ENCODE results near the gene SYCN.
A peak's percentile ranks its signal among the peaks of the same experiment; 100 is the strongest.
"Not testable (repeated sequence)": the region's sequence is repeated elsewhere in the genome, so short reads cannot be mapped to it uniquely, and the experiment has no call there.

Gene SYCN, protein sequence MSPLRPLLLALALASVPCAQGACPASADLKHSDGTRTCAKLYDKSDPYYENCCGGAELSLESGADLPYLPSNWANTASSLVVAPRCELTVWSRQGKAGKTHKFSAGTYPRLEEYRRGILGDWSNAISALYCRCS

DNA sequence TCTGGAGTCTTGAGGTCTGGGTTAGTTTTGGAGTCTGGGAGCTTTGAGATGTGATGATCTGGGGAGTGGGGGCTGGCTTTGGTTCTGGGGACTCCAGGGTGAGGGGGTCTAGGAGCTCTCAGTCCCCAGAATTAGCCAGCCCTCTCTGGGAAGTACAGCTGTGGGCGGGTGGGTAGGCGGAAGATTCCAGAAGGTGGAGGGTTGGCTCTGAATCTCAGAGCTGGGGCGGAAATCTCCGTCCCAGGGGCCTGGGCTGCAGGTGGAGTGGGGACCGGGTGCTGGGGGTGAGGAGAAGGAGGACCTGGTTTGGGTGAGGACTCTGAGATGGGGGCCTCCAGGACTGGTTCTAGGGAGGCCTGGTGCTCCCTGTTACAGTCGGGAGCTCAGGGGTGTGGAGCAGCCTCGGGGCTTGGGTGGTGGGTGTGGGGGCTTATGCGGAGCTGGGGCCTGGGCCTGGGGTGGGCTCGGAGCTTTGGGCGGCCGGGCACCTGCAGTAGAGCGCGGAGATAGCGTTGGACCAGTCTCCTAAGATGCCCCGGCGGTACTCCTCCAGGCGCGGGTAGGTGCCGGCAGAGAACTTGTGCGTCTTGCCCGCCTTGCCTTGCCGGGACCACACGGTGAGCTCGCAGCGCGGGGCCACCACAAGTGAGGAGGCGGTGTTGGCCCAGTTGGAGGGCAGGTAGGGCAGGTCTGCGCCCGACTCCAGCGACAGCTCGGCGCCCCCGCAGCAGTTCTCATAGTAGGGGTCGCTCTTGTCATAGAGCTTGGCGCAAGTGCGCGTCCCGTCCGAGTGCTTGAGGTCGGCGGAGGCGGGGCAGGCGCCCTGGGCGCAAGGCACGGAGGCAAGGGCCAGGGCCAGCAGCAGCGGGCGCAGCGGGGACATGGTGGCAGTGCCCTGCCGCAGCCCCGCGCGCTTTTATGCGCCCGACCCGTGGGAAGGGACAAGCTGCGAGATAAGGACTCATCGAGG is at the start of gene SYCN:
SYCN (minus strand) TSS at position 892 of the 970 bp plus-strand sequence; CDS start at position 883, 9 bp downstream.
- DNase-seq (ENCODE audit: low spot score), result no peak

DNA sequence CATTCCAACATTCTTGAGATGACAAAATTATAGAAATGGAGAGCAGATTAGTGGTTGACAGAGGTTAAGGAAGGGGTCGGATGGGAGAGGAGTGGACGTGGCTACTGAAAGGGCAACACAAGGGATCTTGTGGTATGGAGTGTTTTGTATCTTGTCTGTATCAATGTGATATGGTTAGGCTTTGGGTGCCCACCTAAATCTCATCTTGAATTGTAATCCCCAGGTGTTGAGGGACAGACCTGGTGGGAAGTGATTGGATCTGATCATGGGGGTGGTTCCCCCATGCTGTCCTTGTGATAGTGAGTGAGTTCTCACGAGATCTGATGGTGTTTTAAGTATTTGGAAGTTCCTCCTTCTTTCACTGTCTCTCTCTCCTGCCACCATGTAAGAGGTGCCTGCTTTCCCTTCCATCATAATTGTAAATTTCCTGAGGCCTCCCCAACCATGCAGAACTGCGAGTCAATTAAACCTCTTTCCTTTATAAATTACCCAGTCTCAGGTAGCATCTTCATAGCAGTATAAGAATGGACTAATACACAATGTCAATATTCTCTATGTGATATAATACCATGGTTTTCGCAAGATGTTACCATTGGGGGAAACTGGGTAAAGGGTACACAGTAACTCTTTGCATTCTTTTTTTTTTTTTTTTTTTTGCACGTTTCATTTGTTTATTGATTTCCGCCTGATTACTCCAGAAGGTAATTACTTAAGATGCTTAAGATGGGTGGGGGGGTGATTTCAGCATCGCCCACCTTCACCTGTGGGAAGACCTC is 49.5 kb upstream of the SYCN start:
- no peak for DNase-seq (ENCODE audit: low spot score)

DNA sequence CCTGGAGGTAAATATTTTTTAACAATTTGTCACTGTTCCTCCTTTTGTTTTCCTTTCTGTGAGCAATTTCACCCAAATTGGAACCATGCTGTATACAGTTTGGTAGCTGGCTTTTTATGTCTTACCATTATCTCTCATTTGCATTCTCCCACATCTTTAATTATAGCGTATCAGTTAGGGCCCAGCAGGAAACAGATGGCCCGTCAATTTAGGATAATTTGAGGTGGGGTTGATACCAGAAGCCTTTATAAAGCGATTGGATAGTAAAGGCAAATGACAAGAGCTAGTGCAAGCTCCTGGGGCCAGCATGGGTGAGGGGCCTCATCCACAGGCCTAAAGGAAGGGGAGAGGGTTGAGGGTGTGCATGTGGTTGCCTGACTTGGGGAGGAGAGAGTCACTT is 48.4 kb upstream of the SYCN start:
- DNase-seq (ENCODE audit: low spot score), result no peak

DNA sequence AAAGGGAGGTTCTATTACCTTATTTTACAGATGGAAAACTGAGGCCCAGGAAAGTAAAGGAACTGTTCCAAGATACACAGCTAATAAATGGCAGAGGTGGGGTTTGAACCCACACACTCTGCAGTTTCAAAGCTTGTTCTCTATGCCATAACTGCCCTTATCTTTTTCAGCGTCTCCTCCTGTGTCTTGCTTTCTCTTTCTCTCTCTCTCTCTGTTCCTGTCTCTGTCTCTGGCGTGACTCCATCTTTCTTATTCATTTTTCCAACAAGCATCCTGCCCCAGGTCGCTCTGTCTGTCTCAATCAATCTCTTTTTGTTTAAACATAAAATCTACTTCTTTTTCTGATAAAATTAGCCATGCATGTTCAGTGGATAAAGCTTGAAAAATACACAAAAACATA is 47.8 kb upstream of the SYCN start:
- DNase-seq (ENCODE audit: low spot score), result no peak

DNA sequence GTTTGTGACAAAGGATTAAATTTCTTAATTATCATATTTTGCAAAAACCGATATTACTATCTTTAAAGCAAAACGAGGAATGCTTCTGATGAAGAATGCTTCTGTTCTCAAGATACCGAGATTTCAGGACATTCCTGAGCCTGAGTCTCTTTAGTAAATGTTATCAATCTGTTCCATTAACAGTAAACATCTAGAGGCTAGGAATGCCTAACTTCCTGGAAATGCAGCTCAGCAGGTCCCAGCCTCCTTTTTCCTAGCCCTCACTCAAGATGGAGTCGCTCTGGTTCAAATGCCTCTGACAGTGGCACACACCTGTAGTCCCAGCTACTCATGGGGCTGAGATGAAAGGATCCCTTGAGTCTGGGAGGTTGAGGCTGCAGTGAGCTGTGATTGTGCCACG is 47.0 kb upstream of the SYCN start:
- no peak for DNase-seq (ENCODE audit: low spot score)

DNA sequence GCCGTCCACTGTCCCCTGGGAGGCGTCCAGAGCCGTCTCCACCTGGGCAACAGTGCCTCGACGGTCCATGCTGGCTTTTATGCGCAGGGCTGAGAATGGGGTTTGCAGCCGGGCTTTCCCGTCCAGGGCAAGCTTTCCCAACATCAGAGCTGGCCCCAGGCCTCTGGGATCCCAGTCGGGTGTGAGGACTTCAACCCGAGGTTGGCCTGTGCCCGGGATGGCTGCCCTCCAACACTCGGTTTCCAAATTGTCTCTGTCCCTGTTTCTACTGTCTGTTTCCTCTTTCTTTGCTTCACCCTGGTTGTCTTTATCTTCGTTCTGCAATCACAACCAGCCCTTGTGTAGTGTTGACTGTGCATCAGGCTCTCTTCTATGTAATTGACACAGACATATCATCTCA is 44.7 kb upstream of the SYCN start, which contains the start of gene IFNL4:
IFNL4 (minus strand) TSS at position 51 of the 400 bp plus-strand sequence.
- DNase-seq (ENCODE audit: low spot score), result no peak

DNA sequence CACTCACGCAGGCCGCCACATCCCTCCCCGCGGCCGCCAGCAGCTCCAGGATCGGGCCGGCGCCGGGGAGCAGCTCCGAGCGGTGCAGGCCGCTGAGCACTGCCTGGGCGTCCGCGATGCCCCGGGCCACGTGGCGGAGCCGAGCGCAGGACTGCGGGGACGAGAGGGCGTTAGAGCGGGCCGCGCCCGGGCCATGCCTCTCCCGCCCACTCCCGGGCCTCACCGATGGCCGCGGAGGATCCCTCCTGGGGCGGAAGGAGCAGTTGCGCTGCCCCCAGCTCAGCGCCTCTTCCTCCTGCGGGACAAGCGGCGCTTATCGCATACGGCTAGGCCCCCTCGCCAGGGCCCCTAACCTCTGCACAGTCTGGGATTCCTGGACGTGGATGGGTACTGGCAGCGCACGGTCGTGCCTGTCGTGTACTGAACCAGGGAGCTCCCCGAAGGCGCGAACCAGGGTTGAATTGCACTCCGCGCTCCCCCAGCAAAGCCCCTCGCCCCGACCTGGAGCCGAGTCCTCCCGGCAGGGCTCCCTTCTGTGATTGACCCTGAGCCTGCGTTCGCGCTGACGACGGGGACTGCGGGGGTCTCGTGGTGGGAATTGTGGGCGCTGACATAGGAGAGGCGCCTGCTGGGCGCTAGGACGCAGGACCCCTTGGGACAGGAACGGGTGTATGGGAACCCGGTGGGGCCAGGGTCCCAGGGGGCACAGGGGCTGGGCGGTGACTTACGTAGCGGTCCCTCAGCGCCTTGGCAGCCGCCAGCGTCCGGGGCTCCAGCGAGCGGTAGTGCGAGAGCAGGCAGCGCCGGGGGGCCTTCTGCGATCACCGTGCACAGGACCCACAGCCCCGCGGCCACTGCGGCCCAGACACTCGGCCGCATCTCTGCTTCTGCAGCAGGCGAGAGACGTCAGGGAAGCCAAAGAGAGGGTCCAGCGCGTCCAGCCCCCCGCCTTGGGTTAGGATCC is 43.9 kb upstream of the SYCN start:
- DNase-seq (ENCODE audit: low spot score), result no peak

DNA sequence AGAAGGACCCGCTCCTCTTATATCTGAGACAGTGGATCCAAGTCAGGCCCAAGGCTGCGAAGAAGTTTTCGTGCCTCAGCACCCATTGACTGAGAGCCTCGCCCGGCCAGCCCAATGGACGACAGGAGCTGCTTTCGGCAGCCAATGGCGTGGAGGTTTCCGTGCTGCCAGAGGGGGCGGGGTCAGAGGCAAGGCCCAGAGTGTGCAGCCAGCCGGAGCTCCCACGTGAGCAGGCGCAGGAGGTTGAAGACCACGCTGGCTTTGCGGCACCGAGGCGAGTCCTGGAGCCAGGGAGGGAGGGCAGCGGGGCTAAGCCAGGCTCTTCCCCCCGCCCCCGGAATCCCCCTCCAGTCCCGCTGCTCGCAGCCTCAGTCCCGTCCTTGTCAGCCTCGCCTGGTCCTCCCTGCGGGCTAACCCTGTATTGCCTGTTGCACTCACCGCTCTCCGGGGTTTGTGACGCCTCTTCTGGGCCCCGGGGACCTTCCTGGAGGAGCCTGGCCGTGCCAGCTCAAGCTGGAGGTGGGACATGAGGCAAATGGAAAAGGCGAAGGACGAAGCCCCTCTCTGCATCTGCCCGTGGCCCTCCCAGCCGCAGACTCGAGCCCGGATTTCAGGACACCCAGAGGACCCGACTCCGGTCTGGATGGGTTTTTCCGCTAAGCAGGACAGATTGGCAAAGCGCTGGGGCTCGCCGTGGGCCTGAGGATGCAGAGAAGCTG is 43.0 kb upstream of the SYCN start:
- DNase-seq (ENCODE audit: low spot score), result peak; percentile 6

DNA sequence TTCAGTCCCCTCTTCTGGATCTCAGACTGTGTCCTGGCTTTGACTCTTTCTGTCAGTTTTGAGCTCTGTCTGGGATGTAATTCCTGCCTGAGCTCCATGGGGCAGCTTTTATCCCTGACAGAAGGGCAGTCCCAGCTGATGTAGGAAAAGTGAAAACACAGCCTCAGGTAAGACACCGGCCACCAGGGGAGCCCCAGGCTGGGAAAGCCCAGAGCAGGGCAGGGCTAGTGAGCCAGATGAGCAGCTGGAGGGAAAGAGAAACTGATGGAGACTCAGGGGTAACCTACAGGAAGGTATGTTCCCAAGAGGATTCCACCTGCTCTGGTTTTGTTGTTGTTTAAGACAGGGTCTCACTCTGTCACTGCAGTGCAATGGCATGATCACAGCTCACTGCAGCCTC is 41.1 kb upstream of the SYCN start:
- DNase-seq (ENCODE audit: low spot score), result not testable (repeated sequence)

DNA sequence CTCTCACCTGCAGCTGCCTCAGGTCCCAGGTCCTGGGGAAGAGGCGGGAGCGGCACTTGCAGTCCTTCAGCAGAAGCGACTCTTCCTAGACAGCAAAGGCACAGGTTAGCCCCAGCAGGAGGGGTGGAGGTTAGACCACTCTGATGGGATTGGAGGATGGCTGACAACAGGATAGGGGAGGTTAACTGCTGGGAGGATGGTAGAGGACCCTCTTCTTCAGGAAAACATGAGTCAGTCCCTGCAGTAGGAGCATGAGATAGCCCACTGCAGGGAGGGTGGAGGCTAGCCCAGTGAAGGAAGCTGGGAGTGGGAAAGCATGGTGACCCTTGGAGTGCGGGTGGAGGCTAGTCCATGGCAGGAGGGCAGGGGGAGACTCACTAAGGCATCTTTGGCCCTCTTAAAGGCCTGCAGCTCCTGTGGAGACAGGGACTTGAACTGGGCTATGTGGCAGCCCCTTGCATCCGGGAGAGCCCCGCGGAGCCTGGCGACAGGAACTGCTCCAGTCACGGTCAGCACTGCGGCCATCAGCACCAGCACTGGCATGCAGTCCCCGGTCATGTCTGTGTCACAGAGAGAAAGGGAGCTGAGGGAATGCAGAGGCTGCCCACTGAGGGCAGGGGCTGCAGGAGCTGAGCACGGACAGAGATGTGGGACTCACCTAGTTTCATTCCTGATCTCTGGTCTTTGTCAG is 40.5 kb upstream of the SYCN start, which contains the start of gene IFNL3:
IFNL3 (minus strand) TSS at position 597 of the 691 bp plus-strand sequence; CDS start at position 558, 39 bp downstream.
- DNase-seq (ENCODE audit: low spot score), result not testable (repeated sequence)

DNA sequence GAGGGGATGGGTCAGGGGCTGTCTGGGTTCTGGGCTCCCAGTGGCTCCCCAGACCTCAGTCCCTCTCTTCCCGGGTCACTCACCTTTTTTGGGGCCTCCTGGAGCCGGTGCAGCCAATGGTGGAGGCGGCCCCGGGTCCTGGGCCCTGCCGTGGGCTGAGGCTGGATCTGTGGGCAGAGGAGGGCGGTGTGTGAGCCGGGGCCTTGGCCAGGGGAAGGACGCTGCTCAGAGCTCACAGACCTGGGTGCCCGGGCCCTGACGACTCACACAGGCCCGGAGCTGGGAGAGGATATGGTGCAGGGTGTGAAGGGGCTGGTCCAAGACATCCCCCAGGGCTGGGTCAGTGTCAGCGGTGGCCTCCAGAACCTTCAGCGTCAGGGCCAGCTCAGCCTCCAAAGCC is 39.7 kb upstream of the SYCN start:
- DNase-seq (ENCODE audit: low spot score), result not testable (repeated sequence)

DNA sequence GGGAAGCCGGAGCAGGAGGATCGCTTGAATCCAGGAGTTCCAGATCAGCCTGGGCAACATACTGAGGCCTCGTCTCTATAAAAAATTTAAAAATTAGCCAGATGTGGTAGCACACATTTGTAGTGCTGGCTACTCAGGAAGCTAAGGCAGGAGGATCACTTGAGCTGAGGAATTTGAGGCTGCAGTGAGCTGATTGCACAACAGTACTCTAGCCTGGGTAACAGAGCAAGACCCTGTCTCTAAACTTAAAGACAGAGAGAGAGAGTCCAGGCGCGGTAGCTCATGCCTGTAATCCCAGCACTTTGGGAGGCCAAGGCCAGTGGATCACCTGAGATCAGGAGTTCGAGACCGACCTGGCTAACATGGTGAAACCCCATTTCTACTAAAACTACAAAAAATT is 36.4 kb upstream of the SYCN start:
- no peak for DNase-seq (ENCODE audit: low spot score)

DNA sequence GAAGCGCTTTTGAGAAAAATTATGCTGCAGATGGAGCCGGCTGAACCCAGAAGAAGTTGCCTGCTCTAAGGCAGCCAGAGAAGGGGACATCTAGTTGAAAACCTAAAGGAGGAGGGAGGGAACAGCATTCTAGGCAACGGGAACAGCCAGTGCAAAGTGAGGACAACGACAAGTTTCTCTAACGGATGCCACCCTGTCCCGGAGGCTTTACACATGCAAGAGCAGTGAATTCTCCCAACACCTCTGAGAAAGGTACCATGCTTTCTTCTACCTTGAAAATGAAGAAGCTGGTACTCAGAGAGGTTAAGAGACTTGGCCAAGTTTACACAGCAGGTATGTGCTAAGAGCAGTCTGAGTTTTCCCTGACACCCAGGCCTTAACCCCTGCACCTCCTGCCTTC is 34.9 kb upstream of the SYCN start:
- no peak for DNase-seq (ENCODE audit: low spot score)

DNA sequence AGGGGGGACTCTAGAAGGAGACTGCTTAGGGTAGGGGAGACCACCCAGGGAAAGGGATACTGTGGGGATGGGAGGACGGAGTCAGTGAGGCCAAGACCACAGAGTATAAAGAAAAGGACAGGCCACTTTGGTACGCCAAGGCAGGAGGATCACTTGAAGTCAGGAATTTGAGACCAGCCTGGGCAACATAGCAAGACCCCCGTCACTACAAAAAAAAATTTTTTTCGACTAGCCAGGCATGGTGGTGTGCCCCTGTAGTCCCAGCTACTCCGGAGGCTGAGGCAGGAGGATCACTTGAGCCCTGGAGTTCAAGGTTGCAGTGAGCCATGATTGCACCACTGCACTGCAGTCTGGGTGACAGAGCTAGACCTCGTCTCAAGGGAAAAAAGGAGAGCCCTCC is 34.1 kb upstream of the SYCN start:
- no peak for DNase-seq (ENCODE audit: low spot score)

DNA sequence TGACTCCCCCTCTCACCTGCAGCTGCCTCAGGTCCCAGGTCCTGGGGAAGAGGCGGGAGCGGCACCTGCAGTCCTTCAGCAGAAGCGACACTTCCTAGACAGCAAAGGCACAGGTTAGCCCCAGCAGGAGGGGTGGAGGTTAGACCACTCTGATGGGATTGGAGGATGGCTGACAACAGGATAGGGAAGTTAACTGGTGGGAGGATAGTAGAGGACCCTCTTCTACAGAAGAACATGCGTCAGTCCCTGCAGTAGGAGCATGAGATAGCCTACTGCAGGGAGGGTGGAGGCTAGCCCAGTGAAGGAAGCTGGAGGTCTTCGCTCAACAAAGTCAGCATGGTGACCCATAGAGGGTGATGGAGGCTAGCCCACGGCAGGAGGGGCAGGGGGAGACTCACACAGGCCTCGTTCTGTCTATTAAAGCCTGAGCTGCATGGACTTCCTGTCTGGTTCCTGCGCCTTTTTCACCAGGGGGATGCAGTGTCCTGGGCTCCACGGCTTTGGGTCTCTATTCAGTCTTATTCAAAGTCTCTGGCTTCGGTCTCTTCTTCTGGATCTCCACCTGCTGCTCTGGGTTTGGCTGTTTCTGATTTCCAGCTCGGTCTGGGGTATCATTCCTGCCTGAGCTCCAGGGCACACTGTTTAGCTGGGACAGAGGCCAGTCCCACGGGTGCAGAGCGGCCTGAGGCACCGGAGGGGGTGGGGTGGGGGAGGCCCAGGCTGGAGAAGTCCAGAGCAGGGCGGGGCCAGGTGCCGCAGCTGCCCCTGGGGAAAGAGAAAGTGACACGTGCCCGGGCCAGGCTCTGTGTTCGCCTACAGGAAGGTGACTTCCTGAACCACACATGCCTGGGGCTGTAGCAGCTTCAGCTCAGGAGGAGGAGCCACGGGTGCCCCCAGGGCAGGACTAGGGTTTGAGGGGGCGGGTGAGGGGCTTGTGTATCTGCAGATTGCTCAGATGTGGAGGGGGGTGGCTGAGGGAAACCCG is 33.4 kb upstream of the SYCN start:
- DNase-seq (ENCODE audit: low spot score), result peak; percentile 40

DNA sequence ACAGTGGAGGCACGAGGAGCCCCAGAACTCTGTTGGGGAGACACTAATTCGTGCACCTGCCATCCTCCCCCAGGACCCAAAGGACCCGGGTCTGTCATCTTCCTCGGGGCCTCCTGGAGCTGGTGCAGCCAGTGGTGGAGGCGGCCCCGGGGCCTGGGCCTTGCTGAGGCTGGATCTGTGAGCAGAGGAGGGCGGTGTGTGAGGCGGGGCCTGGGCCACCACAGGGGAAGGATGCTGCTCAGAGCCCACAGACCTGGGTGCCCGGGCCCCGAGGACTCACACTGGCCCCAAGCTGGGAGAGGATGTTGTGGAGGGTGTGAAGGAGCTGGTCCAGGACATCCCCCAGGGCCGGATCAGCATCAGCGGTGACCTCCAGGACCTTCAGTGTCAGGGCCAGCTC is 32.5 kb upstream of the SYCN start:
- DNase-seq (ENCODE audit: low spot score), result no peak

DNA sequence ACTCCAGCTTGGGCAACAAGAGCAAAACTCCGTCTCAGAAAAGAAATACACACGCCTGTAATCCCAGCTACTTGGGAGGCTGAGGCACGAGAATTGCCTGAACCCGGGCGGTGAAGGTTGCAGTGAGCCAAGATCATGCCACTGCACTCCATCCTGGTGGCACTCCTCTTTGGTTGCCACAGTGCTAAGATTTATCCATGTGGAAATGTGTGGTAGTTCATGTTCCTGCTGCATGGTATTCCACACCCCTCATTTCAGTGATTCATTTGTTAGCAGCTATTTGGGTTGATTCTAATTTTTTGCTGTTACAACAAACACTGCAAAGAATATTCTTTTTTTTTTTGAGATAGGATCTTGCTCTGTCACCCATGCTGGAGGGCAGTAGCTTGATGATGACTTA is 28.6 kb upstream of the SYCN start:
- no peak for DNase-seq (ENCODE audit: low spot score)

DNA sequence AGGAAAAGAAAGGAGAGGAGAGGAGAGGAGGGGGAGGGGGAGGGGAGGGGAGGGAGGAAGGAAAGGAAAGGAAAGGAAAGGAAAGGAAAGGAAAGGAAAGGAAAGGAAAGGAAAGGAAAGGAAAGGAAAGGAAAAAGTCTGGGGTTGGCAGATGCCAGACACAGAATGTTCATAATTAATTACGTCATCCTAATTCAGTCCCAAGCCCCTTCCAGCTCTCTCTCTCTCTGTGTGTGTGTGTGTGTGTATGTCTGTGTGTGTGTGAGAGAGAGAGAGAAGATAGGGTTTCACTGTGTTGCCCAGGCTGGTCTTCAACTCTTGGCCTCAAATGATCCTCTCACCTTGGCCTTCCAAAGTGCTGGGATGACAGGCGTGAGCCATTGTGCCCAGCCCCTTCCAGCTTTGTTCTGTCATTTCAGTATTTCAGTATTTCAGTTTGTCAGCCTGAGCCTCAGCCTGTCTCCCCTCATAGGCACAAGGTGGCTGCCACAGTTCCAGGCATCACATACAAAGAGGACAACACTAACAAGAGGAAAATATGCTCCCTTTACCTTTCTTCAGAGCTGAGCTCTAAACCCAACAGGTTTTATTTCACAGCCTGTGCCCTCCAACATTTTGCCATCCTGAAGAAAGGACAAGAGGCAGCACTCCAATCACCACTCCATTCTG is 26.2 kb upstream of the SYCN start:
- no peak for DNase-seq (ENCODE audit: low spot score)

All from activated CD4-positive, alpha-beta T cell treated with anti-CD3 and anti-CD28 coated beads, Interleukin-2, Interleukin-4, amounts not matched to agents 100 ng/mL and 50 ng/mL, durations not matched to agents 16 hours and 8 hours (primary cell).